Effector CD8-positive, alpha-beta T cell (primary cell): ENCODE data around the gene CFAP45.

ENCODE experiments used
- DNase-seq: peaks from one replicate; lab custom pipeline; 2025; lab: John Stamatoyannopoulos, UW

CFAP45 gene

DNA sequence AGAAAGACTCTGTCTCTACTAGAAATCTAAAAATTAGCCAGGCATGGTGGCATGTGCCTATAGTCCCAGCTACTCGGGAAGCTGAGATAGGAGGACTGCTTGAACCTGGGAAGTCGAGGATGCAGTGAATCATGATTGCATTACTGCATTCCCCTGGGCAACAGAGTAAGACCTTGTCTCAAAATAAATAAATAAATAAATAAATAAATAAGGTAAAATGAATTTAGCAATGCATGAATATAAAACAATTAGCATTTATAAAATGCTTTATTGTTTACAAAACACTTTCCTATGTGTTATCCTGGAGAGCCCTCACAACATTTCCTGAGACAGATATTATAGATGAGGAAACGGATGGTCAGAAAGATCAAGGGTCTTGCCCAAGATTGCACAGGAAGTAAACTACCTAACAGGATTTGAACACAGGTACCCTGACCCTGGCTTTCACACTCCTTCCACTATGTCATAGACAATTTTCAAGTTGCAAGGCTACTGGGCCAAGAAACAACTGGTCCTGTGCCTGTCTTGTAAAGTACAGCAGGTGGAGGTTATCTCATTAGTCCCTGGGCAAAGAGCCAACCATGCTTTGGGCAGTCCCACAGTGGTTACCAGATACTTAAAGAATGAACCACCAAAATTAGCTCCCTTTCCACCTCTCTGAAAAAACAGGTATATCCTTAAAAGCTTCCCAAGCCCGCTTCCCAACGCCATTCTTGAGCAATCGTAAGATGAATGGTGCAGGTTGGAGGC, 22.1 kb downstream of the CFAP45 start:
- no peak for DNase-seq

GRCh38 chr1:159873530-159874143, 26.3 kb downstream of the CFAP45 start:
- no peak for DNase-seq

DNA sequence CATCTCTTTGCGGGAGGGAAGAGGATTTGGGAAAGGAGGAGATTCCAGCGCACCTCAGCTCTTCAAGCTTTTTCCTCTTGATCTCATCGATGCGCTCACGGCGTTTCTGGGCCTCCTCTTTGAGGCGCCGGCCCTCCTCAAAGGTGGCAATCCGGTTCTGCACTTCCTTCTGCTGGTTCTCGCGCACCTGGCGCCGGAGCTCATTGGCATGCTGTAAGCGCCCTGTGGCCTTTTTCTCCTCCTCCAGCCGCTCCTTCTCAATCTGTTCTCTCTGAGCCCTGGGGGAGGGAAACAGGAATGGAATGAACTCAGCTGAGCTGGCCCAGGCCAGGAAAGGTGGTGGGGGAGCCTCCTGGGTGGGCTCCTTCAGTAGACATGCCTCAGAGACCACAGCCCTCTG, 27.1 kb downstream of the CFAP45 start:
- DNase-seq, result no peak

- DNase-seq, result no peak
These were observed 29.3 kb downstream of the CFAP45 start for GRCh38 chr1:159870704-159871103.

- DNase-seq, result no peak
These were observed 30.4 kb downstream of the CFAP45 start for GRCh38 chr1:159869607-159870006.

DNA sequence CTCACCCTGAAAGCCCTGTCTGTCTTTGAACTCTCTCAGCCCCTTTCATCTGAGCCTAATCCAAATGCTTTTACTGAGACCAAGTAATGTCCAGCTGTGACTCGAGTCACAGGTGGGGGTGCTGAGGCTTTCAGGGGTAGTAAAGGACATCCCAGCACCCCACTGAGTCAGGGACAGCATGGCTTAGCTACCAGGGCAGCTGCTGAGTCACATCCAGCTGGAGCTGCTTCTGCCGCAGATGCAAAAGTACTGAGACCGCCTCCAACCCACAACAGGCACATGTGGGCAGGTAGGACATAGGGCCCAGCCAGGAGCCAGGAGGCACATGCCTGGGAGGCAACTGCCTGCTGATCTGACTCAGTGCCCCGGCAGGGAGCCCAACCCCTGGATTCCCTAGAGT, 30.8 kb downstream of the CFAP45 start:
- no peak for DNase-seq

- DNase-seq, result no peak
These were observed 31.2 kb downstream of the CFAP45 start for GRCh38 chr1:159868766-159869165.

DNA sequence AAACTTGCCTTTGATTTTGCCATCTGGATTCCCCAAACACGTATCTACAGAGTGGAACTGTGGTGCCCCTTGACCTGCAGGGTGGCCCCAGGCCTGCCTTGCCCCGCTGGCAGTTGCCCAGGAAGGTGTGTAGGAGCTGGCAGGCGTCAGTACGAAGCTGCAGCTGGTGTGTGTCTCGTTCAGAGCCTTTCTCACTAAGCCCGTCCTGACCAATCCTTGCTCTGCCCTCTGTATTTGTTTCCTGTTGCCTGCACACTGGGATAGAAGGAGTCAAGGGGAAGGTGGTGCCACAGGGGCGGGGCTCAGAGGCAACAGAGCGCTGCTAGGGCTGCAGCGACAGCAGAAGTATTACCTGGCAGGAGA, 32.3 kb downstream of the CFAP45 start:
- DNase-seq, result no peak

DNA sequence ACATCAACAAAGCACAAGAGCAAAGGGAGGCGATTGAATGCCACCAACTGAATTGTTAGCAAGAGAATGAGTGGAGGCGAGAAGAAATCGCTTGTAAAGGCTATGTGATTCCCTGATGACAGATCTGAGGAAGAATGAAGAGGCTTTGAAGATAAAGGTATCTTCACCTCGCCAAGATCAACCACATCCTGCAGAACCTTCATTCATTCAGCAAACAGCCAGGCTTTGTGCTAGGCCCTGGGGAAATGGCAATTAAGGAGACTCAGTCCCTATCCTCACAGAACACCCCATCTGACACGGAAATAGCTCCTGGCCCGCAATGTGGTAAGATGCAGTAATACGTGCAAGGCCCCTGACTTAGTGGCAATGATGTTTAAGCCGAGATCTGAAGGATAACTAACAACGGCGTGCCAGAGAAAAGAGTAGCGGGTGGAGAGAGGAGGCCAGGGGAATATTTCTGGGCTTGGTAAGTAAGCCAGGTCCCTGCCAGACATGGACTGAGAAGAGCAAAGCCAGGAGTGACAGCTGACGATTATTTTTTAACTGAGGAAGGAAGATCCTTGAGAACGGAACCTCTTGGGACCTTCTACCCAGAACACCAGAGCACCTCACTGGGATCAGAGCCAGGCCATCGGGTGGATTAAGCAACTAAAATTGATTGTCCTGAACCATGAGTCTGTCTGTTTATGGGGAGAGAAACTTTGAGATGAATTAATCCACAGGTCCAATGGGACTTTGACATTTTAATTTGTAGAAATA, 32.9 kb downstream of the CFAP45 start:
- no peak for DNase-seq

- DNase-seq, result no peak
These were observed 33.9 kb downstream of the CFAP45 start for GRCh38 chr1:159866066-159866465.

DNA sequence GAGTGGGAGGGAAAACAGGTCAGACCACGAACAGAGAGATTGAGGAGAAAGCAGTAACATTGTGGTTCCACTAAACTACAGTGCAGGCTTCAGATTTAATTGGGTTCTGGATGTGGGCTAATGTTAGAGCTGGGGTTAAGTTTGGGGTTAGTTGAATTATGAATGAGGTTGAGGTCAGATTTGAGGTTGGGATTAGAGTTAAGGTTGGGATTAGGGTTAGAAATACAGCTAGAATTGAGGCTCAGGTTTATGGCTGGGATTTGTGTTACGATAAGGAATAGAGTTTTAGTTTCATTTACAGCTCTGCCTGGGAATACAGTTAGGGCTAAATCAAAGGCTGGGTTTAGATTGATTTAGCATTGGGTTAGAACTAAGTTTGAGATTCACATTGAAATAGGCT, 35.7 kb downstream of the CFAP45 start:
- no peak for DNase-seq

DNA sequence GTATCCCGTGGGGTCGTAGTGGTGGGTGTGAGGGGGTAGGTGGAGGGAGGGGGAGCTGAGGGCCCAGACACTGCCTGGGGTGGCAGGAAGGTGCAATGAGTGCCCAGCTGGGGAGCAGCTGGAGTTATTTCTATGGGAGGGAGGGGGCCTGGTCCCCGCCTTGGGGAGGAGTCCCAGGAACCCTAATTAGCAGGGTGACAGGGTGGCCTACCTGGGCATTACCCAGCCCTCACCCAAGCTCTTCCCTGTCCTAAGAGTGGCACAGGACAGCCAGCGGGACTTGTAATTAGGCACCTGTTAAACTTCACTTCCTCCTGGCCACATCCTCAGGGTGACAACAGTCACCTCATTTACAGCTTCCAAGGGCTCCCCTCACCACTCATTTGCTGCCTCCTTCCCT, 37.4 kb downstream of the CFAP45 start, which contains the start of gene VSIG8:
VSIG8 (minus strand) TSS at position 101 of the 400 bp plus-strand sequence. CDS start 136 bp downstream, outside the sequence.
- DNase-seq, result no peak

DNA sequence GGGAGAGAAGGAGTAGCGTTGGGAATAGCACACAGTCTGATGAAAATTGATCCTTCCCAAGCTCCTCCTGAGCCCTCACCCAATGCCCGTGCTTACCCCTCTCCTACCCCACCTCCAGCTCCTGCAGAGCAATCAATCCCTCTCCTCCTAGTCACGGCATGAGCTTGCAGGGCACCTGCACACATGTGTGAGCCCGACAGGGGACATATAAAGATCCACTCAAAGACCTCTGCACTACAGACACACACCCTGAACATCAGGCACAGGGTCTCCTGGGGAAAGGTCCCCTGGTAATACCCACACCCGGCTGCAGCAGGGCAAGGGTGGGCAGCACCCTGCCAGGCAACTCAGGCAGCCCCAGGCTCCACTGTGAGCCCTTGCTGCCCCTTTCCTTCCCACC, 37.9 kb downstream of the CFAP45 start:
- no peak for DNase-seq

- DNase-seq, result no peak
These were observed 38.7 kb downstream of the CFAP45 start for GRCh38 chr1:159861218-159861617.

GRCh38 chr1:159860456-159860855, 39.5 kb downstream of the CFAP45 start:
- no peak for DNase-seq

- DNase-seq, result no peak
These were observed 40.1 kb downstream of the CFAP45 start for GRCh38 chr1:159859767-159860322.

GRCh38 chr1:159857889-159858288, 42.1 kb downstream of the CFAP45 start:
- DNase-seq, result no peak

DNA sequence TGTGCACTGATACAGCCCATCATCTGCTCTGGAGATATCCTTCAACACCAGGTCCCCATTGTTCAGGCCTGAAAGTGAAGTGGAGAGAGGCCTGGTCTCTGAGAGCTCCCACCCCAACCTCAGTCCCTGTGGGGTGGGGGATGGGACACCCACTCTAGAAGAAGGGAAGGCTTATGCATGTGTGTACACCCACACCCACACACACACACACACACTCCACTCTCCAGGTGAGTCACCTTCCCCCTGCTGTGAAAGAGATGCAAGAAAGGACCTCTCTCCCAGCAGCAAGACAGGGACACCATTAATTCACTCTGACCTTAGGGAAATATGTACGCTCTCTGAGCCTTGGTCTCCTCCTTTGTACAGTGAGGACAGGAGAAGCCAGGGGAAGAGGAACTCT, 43.4 kb downstream of the CFAP45 start:
- no peak for DNase-seq

- no peak for DNase-seq
These were observed 44.3 kb downstream of the CFAP45 start for GRCh38 chr1:159855709-159856108.

DNA sequence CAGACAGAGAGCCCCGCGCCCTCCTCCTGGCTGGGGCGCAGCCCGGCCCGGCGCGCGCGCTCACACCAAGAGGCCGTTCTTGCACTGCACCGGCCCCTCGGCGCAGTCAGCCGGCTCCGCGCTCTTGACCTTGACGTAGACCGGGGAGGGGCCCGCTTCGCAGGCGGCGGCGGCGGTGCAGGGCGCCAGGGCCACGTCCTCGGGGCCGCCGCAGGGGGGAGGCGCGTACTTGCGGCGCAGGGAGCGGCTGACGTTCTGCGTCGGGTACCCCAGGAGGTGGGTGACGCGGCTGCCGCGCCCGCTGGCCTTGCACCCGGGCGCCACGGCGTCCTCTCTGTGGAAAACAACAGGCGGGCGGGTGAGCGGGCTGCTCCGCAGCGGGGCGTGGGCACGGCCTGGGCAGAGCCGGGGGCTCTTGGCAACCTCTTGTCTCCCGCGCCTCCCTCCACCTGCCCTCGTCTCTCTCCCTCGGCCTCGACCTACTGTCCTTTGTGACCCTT, 45.2 kb downstream of the CFAP45 start:
- DNase-seq, result peak; percentile 24

- no peak for DNase-seq
These were observed 45.8 kb downstream of the CFAP45 start for GRCh38 chr1:159854116-159854692.
